Subcutaneous abdominal adipose tissue (tissue), 5 donors: ENCODE results near the gene NFX1.
A peak's percentile ranks its signal among the peaks of the same experiment; 100 is the strongest.
"Not testable (repeated sequence)": the region's sequence is repeated elsewhere in the genome, so short reads cannot be mapped to it uniquely, and the experiment has no call there.

Source experiments
- H3K27ac ChIP-seq: one replicate; pipeline ENCODE4 v1.7.0; 2013; ENCODE audit warnings: low read depth, mild to moderate bottlenecking, inconsistent platforms, low read length, moderate library complexity
- H3K27me3 ChIP-seq, 5 donors: one replicate each; pipeline ENCODE4 v1.7.0; 2013; ENCODE audit warnings: low read length in 5 of 5, inconsistent platforms in 1 of 5; ENCODE audit not compliant: control insufficient read depth in 5 of 5, insufficient read depth in 4 of 5
- H3K36me3 ChIP-seq, 5 donors: one replicate each; pipeline ENCODE4 v1.7.0; 2013; ENCODE audit warnings: low read length in 5 of 5; ENCODE audit not compliant: control insufficient read depth in 5 of 5, insufficient read depth in 5 of 5
- H3K4me1 ChIP-seq, 5 donors: one replicate each; pipeline ENCODE4 v1.7.0; 2013; ENCODE audit warnings: low read length in 5 of 5, mild to moderate bottlenecking in 3 of 5, moderate library complexity in 1 of 5; ENCODE audit not compliant: control insufficient read depth in 5 of 5, insufficient read depth in 5 of 5
- H3K4me3 ChIP-seq, 5 donors: one replicate each; pipeline ENCODE4 v1.7.0; 2013; ENCODE audit warnings: low read length in 5 of 5, low read depth in 1 of 5
- H3K9ac ChIP-seq, 5 donors: one replicate each; pipeline ENCODE4 v1.7.0; 2013; ENCODE audit warnings: low read length in 5 of 5, mild to moderate bottlenecking in 4 of 5, moderate library complexity in 3 of 5
- H3K9me3 ChIP-seq, 5 donors: one replicate each; pipeline ENCODE4 v1.7.0; 2013; ENCODE audit warnings: low read length in 5 of 5; ENCODE audit not compliant: control insufficient read depth in 5 of 5
- donor health status: healthy.
- donor health status: healthy.
- donor health status: healthy.
- donor health status: healthy.
- donor health status: healthy.

NFX1 gene

DNA sequence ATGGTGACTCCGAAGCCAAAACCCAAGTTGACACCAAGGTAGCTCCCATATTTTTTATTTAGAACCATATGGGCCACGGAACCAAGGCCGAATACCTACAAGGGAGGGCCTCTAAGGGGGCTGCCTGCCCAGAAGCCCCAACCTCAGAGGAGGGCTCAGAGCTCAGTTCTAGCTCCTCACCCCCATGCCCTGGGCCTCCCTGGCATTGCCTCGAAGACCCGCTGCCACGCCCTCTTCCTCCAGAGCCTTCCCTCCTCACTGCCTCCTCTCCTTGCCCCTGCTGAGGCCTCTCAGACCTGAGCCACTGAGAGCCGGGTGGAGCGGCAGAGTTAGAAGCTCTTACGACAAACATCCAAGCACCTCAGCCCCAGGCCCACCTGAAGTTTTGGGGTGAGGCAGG lies 96.7 kb downstream of the NFX1 start:
- H3K9ac ChIP-seq, H3K4me3 ChIP-seq, H3K27me3 ChIP-seq, H3K9me3 ChIP-seq: not testable (repeated sequence)
- Histone ChIP-seq H3K36me3 (peaks cover 0 to 14% (median 5%) of the 10 kb centered on the region in 5 donors), H3K4me1 (peaks cover 1 to 50% (median 41%) of the 10 kb centered on the region in 5 donors), H3K27ac (peak overlapping the region; percentile 65)

DNA sequence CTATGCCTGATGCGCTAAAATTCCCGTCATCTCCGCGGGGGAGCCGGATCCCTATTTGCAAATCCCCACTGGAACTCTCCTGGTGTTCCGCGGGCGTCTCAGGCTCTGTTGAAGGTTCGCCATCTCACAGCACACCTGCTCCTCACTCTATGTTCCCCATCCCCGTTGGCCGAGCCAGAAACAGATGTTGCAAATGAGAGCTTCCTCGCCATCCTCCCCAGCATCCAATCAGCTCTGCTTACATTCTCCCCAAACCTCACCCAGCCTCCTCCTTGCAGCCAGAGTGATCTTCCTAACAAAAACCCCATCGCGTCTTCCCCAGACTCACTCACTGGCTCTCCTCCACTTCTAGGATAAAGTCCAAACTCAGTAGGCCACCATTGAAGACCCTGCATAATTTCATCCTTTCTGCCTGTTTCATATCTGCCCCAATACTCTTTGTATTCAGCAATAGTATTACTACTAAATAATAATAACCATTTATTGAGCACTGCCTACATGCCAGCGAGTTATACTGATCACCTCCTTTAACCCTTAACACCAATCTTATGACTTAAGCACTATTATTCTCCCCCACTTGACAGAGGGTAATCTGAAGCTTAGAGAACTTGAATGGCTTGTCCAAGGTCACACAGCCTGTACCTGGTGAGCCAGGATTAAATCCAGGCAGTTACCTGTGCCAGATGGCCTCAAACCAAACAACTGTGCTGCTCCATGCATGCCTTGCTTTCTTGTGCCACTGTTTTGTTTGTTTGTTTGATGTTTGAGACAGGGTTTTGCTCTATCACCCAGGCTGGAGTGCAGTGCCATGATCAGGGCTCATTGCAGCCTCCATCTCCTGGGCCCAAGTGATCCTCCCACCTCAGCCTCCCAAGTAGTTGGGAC lies 98.0 kb downstream of the NFX1 start:
- H3K9me3 ChIP-seq: no peaks in the 10 kb centered on the region
- no peak overlapping the region for H3K9ac ChIP-seq
- H3K4me1 ChIP-seq: peaks cover 4 to 62% (median 47%) of the 10 kb centered on the region in 5 donors
- peaks cover 0 to 17% (median 5%) of the 10 kb centered on the region in 5 donors for H3K36me3 ChIP-seq
- no peak overlapping the region for H3K4me3 ChIP-seq
- no peaks in the 10 kb centered on the region for H3K27me3 ChIP-seq
- peak overlapping the region; percentile 72 for H3K27ac ChIP-seq

DNA sequence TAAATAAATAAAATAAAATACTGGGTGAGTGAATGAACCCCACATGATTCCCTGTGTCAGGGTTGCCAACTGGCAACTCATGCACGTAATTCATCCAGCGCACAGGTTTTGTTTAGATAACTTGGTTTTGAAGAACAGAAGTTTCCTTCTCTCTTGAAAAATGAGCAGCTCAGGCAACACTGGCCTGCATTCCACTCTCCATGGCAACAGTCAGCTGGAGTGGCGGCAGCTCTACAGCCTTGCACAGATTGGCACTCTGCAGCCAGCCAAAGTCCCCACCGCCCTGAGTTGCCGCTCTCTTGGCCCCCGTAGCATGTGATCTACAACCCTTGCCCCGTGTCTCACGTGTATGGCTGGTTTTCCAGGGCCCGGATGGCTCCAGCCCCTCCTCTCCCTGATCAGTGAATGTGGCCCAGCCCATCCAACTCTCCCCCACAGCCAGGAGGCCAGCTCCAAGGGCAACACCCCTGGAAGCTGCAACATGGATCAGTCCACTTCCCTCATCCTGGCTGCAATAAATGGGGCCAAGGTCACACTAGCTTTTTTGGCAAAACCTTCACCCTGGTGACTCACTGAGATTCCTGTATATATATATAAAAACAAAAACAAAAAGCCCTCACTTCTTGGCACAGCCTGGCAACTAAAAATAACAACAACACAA lies 100.9 kb downstream of the NFX1 start:
- peak overlapping the region; percentile 92 for H3K27ac ChIP-seq
- peaks cover 0 to 22% (median 5%) of the 10 kb centered on the region in 5 donors for H3K36me3 ChIP-seq
- not testable (repeated sequence) for H3K4me3 ChIP-seq, H3K27me3 ChIP-seq, H3K9me3 ChIP-seq, H3K9ac ChIP-seq
- peaks cover 5 to 85% (median 68%) of the 10 kb centered on the region in 5 donors for H3K4me1 ChIP-seq

DNA sequence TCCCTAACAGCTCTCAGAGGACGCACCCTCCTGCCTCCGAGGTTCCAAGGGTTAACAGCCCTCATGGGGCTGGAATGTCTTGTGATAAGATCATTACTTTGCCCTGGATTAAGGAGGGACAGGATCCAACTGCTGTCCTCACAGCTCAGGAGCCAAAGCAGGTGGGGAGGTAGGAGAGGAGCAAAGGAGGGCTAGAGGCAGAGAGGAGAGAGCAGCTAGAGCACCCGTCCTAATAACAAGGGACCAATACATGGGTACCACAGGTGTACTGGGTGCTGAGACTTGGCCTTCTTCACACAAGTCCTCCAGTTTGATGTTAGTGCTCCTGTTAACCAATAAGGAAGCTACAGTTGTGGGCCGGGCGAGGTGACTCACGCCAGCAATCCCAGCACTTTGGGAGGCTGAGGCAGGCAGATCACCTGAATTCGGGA lies 102.3 kb downstream of the NFX1 start:
- Histone ChIP-seq H3K36me3 (peaks cover 0 to 22% (median 5%) of the 10 kb centered on the region in 5 donors), H3K9ac (peak overlapping the region in 3 of 5 donors; percentile 45 to 54 (median 48)), H3K4me1 (peaks cover 5 to 78% (median 72%) of the 10 kb centered on the region in 5 donors), H3K27ac (peak overlapping the region; percentile 92)
- not testable (repeated sequence) for H3K4me3 ChIP-seq, H3K27me3 ChIP-seq, H3K9me3 ChIP-seq

DNA sequence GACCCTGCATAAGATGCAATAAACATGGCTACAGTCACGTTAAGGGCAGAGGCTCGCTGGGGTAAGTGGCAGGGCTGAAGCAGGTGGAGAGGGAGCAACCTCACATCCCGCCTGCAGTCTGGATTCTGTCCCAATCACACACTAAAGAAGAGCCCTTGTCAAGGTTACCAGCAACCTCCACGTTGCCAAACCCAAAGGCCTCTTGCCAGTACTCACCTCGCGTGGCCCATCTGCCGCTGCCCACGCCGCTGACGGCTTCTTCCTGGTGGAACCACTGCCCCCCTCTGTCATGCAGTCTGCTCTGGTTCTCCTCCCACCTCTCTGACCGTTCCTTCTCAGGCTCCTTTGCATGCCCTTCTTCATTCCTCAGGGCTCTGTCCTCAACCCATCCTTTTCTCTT lies 103.3 kb downstream of the NFX1 start:
- H3K4me3 ChIP-seq: no peak overlapping the region
- H3K36me3 ChIP-seq: peaks cover 0 to 24% (median 5%) of the 10 kb centered on the region in 5 donors
- no peaks in the 10 kb centered on the region for H3K9me3 ChIP-seq
- peak overlapping the region; percentile 92 for H3K27ac ChIP-seq
- H3K27me3 ChIP-seq: no peaks in the 10 kb centered on the region
- H3K4me1 ChIP-seq: peaks cover 4 to 75% (median 69%) of the 10 kb centered on the region in 5 donors
- H3K9ac ChIP-seq: peak overlapping the region in 2 of 5 donors; percentile 48 to 68

DNA sequence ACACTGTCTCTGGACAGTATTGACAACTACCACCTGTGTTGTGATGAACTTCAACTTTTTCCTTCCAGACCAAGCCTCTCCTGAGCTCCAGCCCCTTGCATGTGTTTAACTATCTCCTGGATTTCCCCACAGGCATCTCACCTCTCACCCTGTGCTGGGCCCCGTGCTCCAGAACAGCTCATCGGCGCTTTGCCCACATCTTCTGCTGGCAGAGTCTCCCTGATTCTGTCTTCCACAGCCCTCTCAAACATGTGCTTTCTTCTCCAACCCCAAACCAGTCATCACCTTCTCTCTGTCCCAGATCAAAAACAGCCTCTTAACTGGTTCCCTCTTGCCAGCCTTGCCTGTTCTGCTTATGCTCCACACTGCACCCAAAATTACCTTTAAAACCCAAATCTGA lies 103.7 kb downstream of the NFX1 start:
- H3K27me3 ChIP-seq, H3K4me3 ChIP-seq, H3K9me3 ChIP-seq: not testable (repeated sequence)
- Histone ChIP-seq H3K36me3 (peaks cover 0 to 24% (median 5%) of the 10 kb centered on the region in 5 donors), H3K27ac (peak overlapping the region; percentile 92), H3K4me1 (peaks cover 4 to 75% (median 70%) of the 10 kb centered on the region in 5 donors), H3K9ac (peak overlapping the region in 2 of 5 donors; percentile 48 to 68)

DNA sequence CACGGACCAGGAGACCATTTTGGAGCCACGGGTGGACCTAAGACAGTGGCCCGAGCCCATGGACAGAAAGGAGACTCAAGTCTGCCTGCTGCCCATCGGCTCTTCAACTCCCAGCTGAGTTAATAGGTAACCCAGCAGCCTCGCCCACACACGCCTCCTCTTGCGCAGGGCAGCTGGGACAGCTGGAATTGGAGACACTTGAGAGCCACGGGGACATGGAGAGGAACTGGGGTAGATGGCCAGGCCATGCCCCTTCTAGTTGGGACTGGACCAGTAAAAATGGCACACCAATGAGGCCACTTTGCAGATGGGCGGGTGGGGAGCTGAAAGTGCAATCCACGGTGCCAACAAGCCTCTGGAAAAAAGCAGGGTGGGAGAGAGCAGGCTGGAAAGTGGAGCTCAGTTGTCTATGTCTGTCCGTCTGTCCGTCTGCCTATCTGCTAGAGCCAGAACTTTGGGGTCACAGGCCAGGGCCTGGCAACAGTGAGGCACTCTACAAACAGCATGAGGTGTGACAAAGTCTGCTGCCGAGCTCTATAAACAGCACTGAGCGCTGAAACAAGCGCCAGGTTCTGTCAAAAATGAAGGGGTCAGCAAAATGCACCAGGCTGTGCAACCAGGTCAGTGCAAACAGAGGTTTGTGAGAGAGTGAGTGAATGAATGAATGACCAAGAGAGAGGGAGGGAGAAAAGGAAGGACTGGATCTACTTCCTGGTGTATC lies 105.0 kb downstream of the NFX1 start:
- Histone ChIP-seq H3K4me1 (peaks cover 4 to 84% (median 77%) of the 10 kb centered on the region in 5 donors), H3K27ac (peak overlapping the region; percentile 92), H3K36me3 (peaks cover 0 to 24% (median 5%) of the 10 kb centered on the region in 5 donors)
- H3K9ac ChIP-seq, H3K9me3 ChIP-seq, H3K4me3 ChIP-seq, H3K27me3 ChIP-seq: not testable (repeated sequence)

DNA sequence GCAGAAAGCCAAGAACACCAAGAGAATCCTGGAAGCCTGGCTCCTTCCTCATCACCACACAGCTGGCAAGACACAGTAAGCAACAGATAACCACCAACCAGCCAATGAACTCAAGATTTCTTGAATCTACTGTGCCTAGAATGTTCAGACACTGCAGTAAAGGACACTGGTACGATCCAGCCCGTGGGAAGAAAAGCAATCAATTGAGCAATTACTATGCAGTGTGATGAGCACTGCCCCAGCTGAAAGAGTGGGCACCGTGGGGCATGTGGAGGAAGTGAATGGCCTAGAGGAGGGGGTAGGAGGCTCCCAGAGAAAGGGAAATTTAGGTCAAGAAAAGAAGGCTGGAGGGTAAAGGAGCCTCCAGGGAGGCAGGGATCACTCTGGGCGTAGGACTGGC lies 107.5 kb downstream of the NFX1 start:
- H3K27me3 ChIP-seq: not testable (repeated sequence)
- peak overlapping the region; percentile 30 for H3K27ac ChIP-seq

DNA sequence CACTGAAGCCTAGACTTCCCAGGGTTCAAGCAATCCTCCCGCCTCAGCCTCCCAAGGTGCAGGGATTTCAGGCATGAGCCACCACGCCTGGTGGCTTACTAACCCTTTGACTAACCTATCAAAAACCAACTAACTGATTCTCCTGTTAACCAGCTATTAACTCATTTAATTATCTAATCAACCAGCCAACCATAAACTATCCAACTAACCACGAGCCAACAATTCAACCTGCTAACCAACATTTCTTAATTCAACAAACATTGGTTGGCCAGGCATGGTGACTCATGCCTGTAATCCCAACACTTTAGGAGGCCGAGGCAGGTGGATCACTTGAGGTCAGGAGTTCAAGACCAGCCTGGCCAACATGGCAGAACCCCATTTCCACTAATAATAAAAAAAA lies 108.7 kb downstream of the NFX1 start:
- H3K36me3 ChIP-seq: peaks cover 0 to 14% (median 5%) of the 10 kb centered on the region in 5 donors
- peaks cover 0 to 76% (median 73%) of the 10 kb centered on the region in 5 donors for H3K4me1 ChIP-seq
- not testable (repeated sequence) for H3K9me3 ChIP-seq, H3K4me3 ChIP-seq, H3K27me3 ChIP-seq
- H3K9ac ChIP-seq: peak overlapping the region in 1 of 5 donors; percentile 4
- H3K27ac ChIP-seq: peak overlapping the region; percentile 84

More for the DNA sequence above, 107.5 kb downstream of the NFX1 start:
- Histone ChIP-seq H3K4me1 (peaks cover 2 to 76% (median 73%) of the 10 kb centered on the region in 5 donors), H3K36me3 (peaks cover 0 to 20% (median 5%) of the 10 kb centered on the region in 5 donors)
- H3K4me3 ChIP-seq, H3K9ac ChIP-seq, H3K9me3 ChIP-seq: not testable (repeated sequence)
